A673 (cell line): ENCODE results near the gene PKN3.

Experiments used
- EZH2 ChIP-seq: fragments of 200-600 bp; sonication (generic); IDR thresholded peaks from 2 replicates; pipeline ENCODE4 v1.6.1; 2017; ENCODE audit warnings: borderline replicate concordance, low read depth, mild to moderate bottlenecking, mixed read lengths, antibody characterized with exemption, low read length; ENCODE audit not compliant: poor library complexity, severe bottlenecking
- TF ChIP-seq, protein P1 (sequence below): fragments of 300-800, 200-600 bp; sonication (generic); conservative IDR thresholded peaks from 2 replicates; pipeline ENCODE4 v1.5.1; 2017; ENCODE audit warnings: low read depth, mild to moderate bottlenecking, antibody characterized with exemption, low read length, moderate library complexity, mixed read lengths

DNA sequence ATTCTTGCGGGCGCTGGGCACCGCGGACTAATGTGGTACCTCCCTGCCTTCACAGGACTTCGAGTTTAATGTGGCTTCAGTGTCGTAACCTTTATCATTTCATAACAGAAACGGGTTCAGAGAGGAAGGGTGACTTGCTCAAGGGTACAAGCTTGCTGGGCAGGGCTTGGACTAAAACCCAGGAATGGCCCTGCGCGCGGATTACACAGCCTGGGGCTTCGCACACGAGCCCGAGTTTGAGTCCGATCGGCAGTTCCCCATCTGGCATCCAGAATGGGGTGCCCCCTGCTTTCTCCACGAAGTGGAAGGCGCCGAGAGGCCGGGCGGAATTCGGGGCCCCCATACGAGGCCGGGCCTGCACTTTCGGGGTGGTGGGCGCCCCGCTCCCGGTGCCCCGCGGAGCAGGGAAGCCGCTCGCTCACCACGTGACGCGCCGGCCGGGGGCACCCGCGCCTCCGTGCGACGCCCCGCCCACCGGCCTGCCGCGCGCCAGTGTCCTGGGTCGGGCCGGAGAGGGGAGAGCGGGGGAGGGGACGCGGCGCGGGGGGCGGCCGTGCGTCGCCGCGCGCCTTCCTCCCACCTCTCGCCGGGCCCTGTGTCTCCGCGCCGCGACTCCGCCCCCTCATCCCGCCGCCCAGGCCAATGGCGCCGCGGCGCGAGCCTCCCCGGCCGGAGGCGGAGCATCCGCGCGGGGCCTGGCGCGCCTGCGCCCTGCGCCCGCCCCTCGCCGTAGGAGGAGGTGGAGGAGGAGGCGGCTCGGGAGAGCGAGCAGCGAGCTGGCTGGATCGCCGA is 13.6 kb upstream of the PKN3 start, which contains the start of gene SET:
- TF ChIP-seq, protein P1, sequence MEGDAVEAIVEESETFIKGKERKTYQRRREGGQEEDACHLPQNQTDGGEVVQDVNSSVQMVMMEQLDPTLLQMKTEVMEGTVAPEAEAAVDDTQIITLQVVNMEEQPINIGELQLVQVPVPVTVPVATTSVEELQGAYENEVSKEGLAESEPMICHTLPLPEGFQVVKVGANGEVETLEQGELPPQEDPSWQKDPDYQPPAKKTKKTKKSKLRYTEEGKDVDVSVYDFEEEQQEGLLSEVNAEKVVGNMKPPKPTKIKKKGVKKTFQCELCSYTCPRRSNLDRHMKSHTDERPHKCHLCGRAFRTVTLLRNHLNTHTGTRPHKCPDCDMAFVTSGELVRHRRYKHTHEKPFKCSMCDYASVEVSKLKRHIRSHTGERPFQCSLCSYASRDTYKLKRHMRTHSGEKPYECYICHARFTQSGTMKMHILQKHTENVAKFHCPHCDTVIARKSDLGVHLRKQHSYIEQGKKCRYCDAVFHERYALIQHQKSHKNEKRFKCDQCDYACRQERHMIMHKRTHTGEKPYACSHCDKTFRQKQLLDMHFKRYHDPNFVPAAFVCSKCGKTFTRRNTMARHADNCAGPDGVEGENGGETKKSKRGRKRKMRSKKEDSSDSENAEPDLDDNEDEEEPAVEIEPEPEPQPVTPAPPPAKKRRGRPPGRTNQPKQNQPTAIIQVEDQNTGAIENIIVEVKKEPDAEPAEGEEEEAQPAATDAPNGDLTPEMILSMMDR = no peak
- no peak for TF ChIP-seq EZH2
